Sigmoid colon (tissue), 7 donors: ENCODE data around the gene PTPRU. TPM values are rescaled to one million over a fixed set of nuclear protein-coding genes. Genes with fewer than 3 reads are reported as not detected.

Experiments used
- DNase-seq: peaks from one replicate; pipeline ENCODE4 v3.0.0-alpha.2; 2019
- H3K27ac ChIP-seq, 4 donors: fragments of 200-600 bp; sonication (generic); one replicate each; pipeline ENCODE4 v1.5.1; 2016 to 2019; ENCODE audit warnings: mild to moderate bottlenecking in 1 of 4
- H3K27me3 ChIP-seq, 3 donors: fragments of 200-600 bp; sonication (generic); one replicate each; pipeline ENCODE4 v1.5.1; 2019; ENCODE audit warnings: mild to moderate bottlenecking in 1 of 3
- H3K36me3 ChIP-seq, 4 donors: fragments of 200-600 bp; sonication (generic); one replicate each; pipeline ENCODE4 v1.5.1; 2016 to 2019
- H3K4me1 ChIP-seq, 4 donors: fragments of 200-600 bp; sonication (generic); one replicate each; pipeline ENCODE4 v1.5.1; 2017 to 2019
- H3K4me3 ChIP-seq, 4 donors: fragments of 200-600 bp; sonication (generic); one replicate each; pipeline ENCODE4 v1.5.1; 2017 to 2019; ENCODE audit warnings: mild to moderate bottlenecking in 2 of 4, moderate library complexity in 1 of 4
- H3K9me3 ChIP-seq, 4 donors: fragments of 200-600 bp in 3 of 4; sonication (generic) in 3 of 4; one replicate each; pipeline versions ENCODE4 v1.5.1 to v1.6.1; 2013 to 2019
- CTCF ChIP-seq, 4 experiments: fragments of 450-650 bp in 3 of 4; fragments of 200-600 bp in 1 of 4; IDR thresholded peaks; one replicate each; pipeline ENCODE4 v1.5.1; 2016 to 2019; ENCODE audit warnings: antibody characterized with exemption in 4 of 4, mild to moderate bottlenecking in 3 of 4, moderate library complexity in 2 of 4
- EP300 ChIP-seq, 4 donors: sonication (generic); formaldehyde crosslinking; IDR thresholded peaks; one replicate each; pipeline ENCODE4 v1.6.1; 2017; ENCODE audit warnings: antibody characterized with exemption in 4 of 4
- POLR2A ChIP-seq, 2 donors: fragments of 450-650 bp; IDR thresholded peaks; one replicate each; pipeline ENCODE4 v1.6.1; 2016; ENCODE audit warnings: antibody characterized with exemption in 2 of 2, mild to moderate bottlenecking in 2 of 2, moderate library complexity in 2 of 2
- POLR2AphosphoS5 ChIP-seq, 4 donors: sonication (generic); formaldehyde crosslinking; IDR thresholded peaks; one replicate each; pipeline ENCODE4 v1.6.1; 2017; ENCODE audit warnings: antibody characterized with exemption in 4 of 4
- WGBS, 2 donors: extraction: QIAGEN DNeasy Blood & Tissue Kit; methylation state at CpG; one replicate each; pipeline ENCODE4 v1.1.7; 2013; 5-methylcytosine and 5-hydroxymethylcytosine counted together
- intact Hi-C: fragments of 100-400 bp; cut with DNase I; formaldehyde crosslinking; loops from one replicate; pipeline ENCODE4 v1.15.1; 2023
- polyA plus RNA-seq, 3 donors: library from polyadenylated mRNA; stranded (reverse); fragments of 200-250 nt; gene quantifications; one replicate each; pipeline ENCODE4 v1.2.3, GENCODE V29; 2013
- total RNA-seq, 4 donors: library from RNA; depleted of rRNA; stranded (reverse); fragments of >200 nt; gene quantifications; one replicate each; pipeline ENCODE4 v1.1.0, GENCODE V29; 2016
- donor health status: healthy with polysubstance abuse.
- donor health status: Bipolar disorder and iron deficiency.
- donor health status: healthy.

PTPRU gene
- total and polyA plus RNA-seq, 7 donors = 0.92 to 35.7 (median 8.2) TPM

GRCh38 chr1:29327223-29327935, 91.1 kb downstream of the PTPRU start:
- peaks cover 0 to 12% (median 0%) of the 10 kb centered on the region in 4 donors for H3K36me3 ChIP-seq
- WGBS, 2 donors = 93 to 95% methylated on average over 9 of the region's 9 CpGs
- TF ChIP-seq CTCF (IDR thresholded peaks at IDR 0.05) (no peak), POLR2AphosphoS5 (IDR thresholded peaks at IDR 0.05) (no peak), EP300 (IDR thresholded peaks at IDR 0.05) (no peak), POLR2A (IDR thresholded peaks at IDR 0.05) (no peak)
- no peak overlapping the region for H3K4me3 ChIP-seq
- H3K27ac ChIP-seq = no peak overlapping the region
- intact Hi-C loops = no loop called here
- no peaks in the 10 kb centered on the region for H3K4me1 ChIP-seq
- peak; percentile 46 for DNase-seq
- no peaks in the 10 kb centered on the region for H3K27me3 ChIP-seq
- no peaks in the 10 kb centered on the region for H3K9me3 ChIP-seq

- intact Hi-C loops = no loop called here
- no peak overlapping the region for H3K27ac ChIP-seq
- WGBS, 2 donors = 90 to 93% methylated on average over 9 of the region's 9 CpGs
Measured at GRCh38 chr1:29329022-29329775, 92.9 kb downstream of the PTPRU start.

GRCh38 chr1:29330089-29330488, 93.8 kb downstream of the PTPRU start:
- H3K27me3 ChIP-seq = no peaks in the 10 kb centered on the region
- DNase-seq = no peak
- H3K4me3 ChIP-seq = no peak overlapping the region
- TF ChIP-seq POLR2A (IDR thresholded peaks at IDR 0.05) (no peak), POLR2AphosphoS5 (IDR thresholded peaks at IDR 0.05) (no peak)
- no peak overlapping the region for H3K27ac ChIP-seq
- H3K4me1 ChIP-seq = no peaks in the 10 kb centered on the region
- H3K9me3 ChIP-seq = no peaks in the 10 kb centered on the region
- WGBS, 2 donors = 78 to 81% methylated on average over 2 of the region's 2 CpGs
- intact Hi-C loops = no loop called here
- H3K36me3 ChIP-seq = peaks cover 0 to 7% (median 0%) of the 10 kb centered on the region in 4 donors

More at GRCh38 chr1:29329022-29329775, 92.9 kb downstream of the PTPRU start:
- Histone ChIP-seq H3K4me1 (no peaks in the 10 kb centered on the region), H3K27me3 (no peaks in the 10 kb centered on the region), H3K4me3 (no peak overlapping the region), H3K36me3 (peaks cover 0 to 7% (median 0%) of the 10 kb centered on the region in 4 donors), H3K9me3 (no peaks in the 10 kb centered on the region)
- TF ChIP-seq POLR2A (IDR thresholded peaks at IDR 0.05) (no peak), CTCF (IDR thresholded peaks at IDR 0.05) (no peak), POLR2AphosphoS5 (IDR thresholded peaks at IDR 0.05) (no peak), EP300 (IDR thresholded peaks at IDR 0.05) (no peak)
- no peak for DNase-seq

GRCh38 chr1:29330856-29331255, 94.5 kb downstream of the PTPRU start:
- H3K9me3 ChIP-seq = no peaks in the 10 kb centered on the region
- H3K4me3 ChIP-seq = no peak overlapping the region
- WGBS, 2 donors = 79 to 89% methylated on average over 7 of the region's 7 CpGs
- peak; percentile 56 for DNase-seq
- intact Hi-C loops = no loop called here
- no peak for TF ChIP-seq EP300 (IDR thresholded peaks at IDR 0.05)
- no peak for TF ChIP-seq POLR2A (IDR thresholded peaks at IDR 0.05)
- TF ChIP-seq POLR2AphosphoS5 (IDR thresholded peaks at IDR 0.05) = no peak
- no peak for TF ChIP-seq CTCF (IDR thresholded peaks at IDR 0.05)
- no peaks in the 10 kb centered on the region for H3K36me3 ChIP-seq
- no peak overlapping the region for H3K27ac ChIP-seq
- H3K4me1 ChIP-seq = no peaks in the 10 kb centered on the region
- H3K27me3 ChIP-seq = no peaks in the 10 kb centered on the region

- Histone ChIP-seq H3K4me1 (no peaks in the 10 kb centered on the region), H3K36me3 (no peaks in the 10 kb centered on the region), H3K27ac (no peak overlapping the region), H3K4me3 (no peak overlapping the region), H3K27me3 (no peaks in the 10 kb centered on the region), H3K9me3 (no peaks in the 10 kb centered on the region)
- intact Hi-C loops = no loop called here
- no peak for TF ChIP-seq EP300 (IDR thresholded peaks at IDR 0.05)
- DNase-seq = no peak
Measured at GRCh38 chr1:29331309-29331708, 95.0 kb downstream of the PTPRU start.
